ENCODE measurements around the gene NEIL3.
"Not testable (repeated sequence)": the region's sequence is repeated elsewhere in the genome, so short reads cannot be mapped to it uniquely, and the experiment has no call there.

GRCh38 chr4:177304864-177305263 lies 4.8 kb upstream of the NEIL3 start:
- not testable (repeated sequence) for TF ChIP-seq CTCF (IDR thresholded peaks at IDR 0.05; ENCODE audit: low read length); EZH2 (IDR thresholded peaks at IDR 0.05; ENCODE audit: borderline replicate concordance, low read length)
